Mesendoderm (in vitro differentiated cells): ENCODE data around the gene MTA1.

Experiments
- DNase-seq: peaks from one replicate; pipeline ENCODE4 v3.0.0; 2013
- H2AK5ac ChIP-seq: 2 replicates; pipeline ENCODE4 v1.6.1; 2013; ENCODE audit warnings: low read length, inconsistent platforms
- H2BK120ac ChIP-seq: 2 replicates; pipeline ENCODE4 v1.6.1; 2013; ENCODE audit warnings: low read depth, mild to moderate bottlenecking, low read length, moderate library complexity, mixed read lengths
- H2BK15ac ChIP-seq: replicated peaks from 2 replicates; pipeline ENCODE4 v1.6.1; 2013; ENCODE audit warnings: low read depth, mild to moderate bottlenecking, moderate library complexity
- H2BK5ac ChIP-seq: 2 replicates; pipeline ENCODE4 v1.6.1; 2013; ENCODE audit warnings: low read length, inconsistent platforms
- H3K18ac ChIP-seq: 2 replicates; pipeline ENCODE4 v1.6.1; 2013; ENCODE audit warnings: mild to moderate bottlenecking, low read length, mixed read lengths
- H3K23ac ChIP-seq: one replicate; pipeline ENCODE4 v1.6.1; 2013; ENCODE audit warnings: low read length
- H3K27ac ChIP-seq: 2 replicates; pipeline ENCODE4 v1.5.1; 2013; ENCODE audit warnings: low read depth, mild to moderate bottlenecking, inconsistent platforms, low read length, moderate library complexity
- H3K27me3 ChIP-seq: 2 replicates; pipeline ENCODE4 v1.6.1; 2013; ENCODE audit warnings: low read length, control low read depth, mild to moderate bottlenecking, inconsistent platforms; ENCODE audit not compliant: insufficient read depth, poor library complexity
- H3K36me3 ChIP-seq: 2 replicates; pipeline ENCODE4 v1.6.1; 2013; ENCODE audit warnings: low read length, inconsistent platforms; ENCODE audit not compliant: control insufficient read depth, insufficient read depth
- H3K4ac ChIP-seq: one replicate; pipeline ENCODE4 v1.6.1; 2013; ENCODE audit warnings: low read depth, mild to moderate bottlenecking, low read length, moderate library complexity
- H3K4me1 ChIP-seq: 2 replicates; pipeline ENCODE4 v1.6.1; 2013; ENCODE audit warnings: low read depth, low read length, inconsistent platforms; ENCODE audit not compliant: control insufficient read depth
- H3K4me2 ChIP-seq: 2 replicates; pipeline ENCODE4 v1.6.1; 2013; ENCODE audit warnings: low read length
- H3K4me3 ChIP-seq: 2 replicates; pipeline ENCODE4 v1.5.1; 2013; ENCODE audit warnings: mild to moderate bottlenecking, low read length
- H3K56ac ChIP-seq: one replicate; pipeline ENCODE4 v1.6.1; 2013; ENCODE audit warnings: low read length
- H3K79me1 ChIP-seq: 2 replicates; pipeline ENCODE4 v1.6.1; 2013; ENCODE audit warnings: low read length, inconsistent platforms
- H3K79me2 ChIP-seq: 2 replicates; pipeline ENCODE4 v1.6.1; 2013; ENCODE audit warnings: mild to moderate bottlenecking, low read length; ENCODE audit not compliant: control insufficient read depth, insufficient read depth
- H3K9ac ChIP-seq: 2 replicates; pipeline ENCODE4 v1.6.1; 2013; ENCODE audit warnings: low read length, inconsistent platforms
- H4K5ac ChIP-seq: one replicate; pipeline ENCODE4 v1.6.1; 2013; ENCODE audit warnings: low read length
- H4K8ac ChIP-seq: one replicate; pipeline ENCODE4 v1.6.1; 2013; ENCODE audit warnings: low read depth, mild to moderate bottlenecking, control low read depth, low read length, moderate library complexity
- WGBS: extraction: QIAGEN DNeasy Blood & Tissue Kit; methylation state at CpG from one replicate; pipeline ENCODE4 v1.1.7; 2013; ENCODE audit warnings: low lambda C conversion rate, missing lambda C conversion rate; ENCODE audit not compliant: insufficient coverage; ENCODE audit errors: extremely low coverage; 5-methylcytosine and 5-hydroxymethylcytosine counted together

The MTA1 gene

DNA sequence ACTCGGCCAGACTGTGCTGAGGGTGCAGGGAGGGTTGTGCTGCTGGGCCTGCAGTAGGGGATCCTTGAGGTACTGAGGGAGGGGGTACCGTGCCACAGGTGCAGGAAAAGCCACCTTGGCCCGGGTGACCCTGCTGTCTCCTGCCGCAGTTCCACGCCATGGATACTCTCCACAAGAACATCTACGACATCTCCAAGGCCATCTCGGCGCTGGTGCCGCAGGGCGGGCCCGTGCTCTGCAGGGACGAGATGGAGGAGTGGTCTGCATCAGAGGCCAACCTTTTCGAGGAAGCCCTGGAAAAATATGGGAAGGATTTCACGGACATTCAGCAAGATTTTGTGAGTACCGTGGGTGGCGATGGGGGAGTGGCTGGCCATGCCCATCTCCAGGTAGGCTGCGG is 41.0 kb downstream of the MTA1 start:
- no peaks in the 10 kb centered on the region for H3K4me1 ChIP-seq
- H2BK15ac ChIP-seq = no peak overlapping the region
- H3K4me3 ChIP-seq = no peak overlapping the region
- H3K4me2 ChIP-seq = no peak overlapping the region
- H3K36me3 ChIP-seq = peaks cover 16% of the 10 kb centered on the region
- no peak overlapping the region for H3K56ac ChIP-seq
- H3K27me3 ChIP-seq = no peaks in the 10 kb centered on the region
- no peak overlapping the region for H3K4ac ChIP-seq
- no peaks in the 10 kb centered on the region for H3K79me1 ChIP-seq
- no peak overlapping the region for H2BK5ac ChIP-seq
- H3K9ac ChIP-seq = no peak overlapping the region
- no peak overlapping the region for H4K8ac ChIP-seq
- no peaks in the 10 kb centered on the region for H3K79me2 ChIP-seq
- DNase-seq = no peak
- H3K18ac ChIP-seq = no peak overlapping the region
- H2AK5ac ChIP-seq = no peak overlapping the region
- no peak overlapping the region for H4K5ac ChIP-seq
- H3K27ac ChIP-seq = no peak overlapping the region
- no peak overlapping the region for H2BK120ac ChIP-seq
- WGBS = no CpG with 5 or more reads among the region's 17 CpGs
- H3K23ac ChIP-seq = no peak overlapping the region

DNA sequence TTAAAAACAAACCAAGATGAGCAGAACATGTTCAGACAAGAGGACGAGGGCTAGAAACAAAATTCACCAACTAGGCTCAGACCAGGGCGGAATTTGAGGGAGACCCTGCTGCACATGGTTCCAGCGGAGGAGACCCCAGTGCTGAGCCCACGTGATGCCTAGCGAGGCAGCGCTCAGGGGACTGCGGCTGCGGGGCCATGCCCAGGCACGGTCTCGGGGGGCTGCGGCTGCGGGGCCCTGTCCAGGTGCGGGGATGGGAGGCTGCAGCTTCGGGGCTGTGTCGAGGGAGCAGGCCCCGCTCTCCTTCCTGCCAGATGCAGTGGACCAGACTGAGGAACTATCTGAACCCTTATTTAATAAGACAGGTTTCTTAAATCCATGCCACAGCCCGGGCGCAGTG is 42.3 kb downstream of the MTA1 start:
- no peak overlapping the region for H4K8ac ChIP-seq
- H3K56ac ChIP-seq = no peak overlapping the region
- no peaks in the 10 kb centered on the region for H3K27me3 ChIP-seq
- H3K18ac ChIP-seq = no peak overlapping the region
- no peak overlapping the region for H2BK15ac ChIP-seq
- no peak overlapping the region for H3K23ac ChIP-seq
- no peak overlapping the region for H3K4me2 ChIP-seq
- no peak for DNase-seq
- H2BK5ac ChIP-seq = no peak overlapping the region
- peaks cover 14% of the 10 kb centered on the region for H3K36me3 ChIP-seq
- H2BK120ac ChIP-seq = no peak overlapping the region
- H3K27ac ChIP-seq = no peak overlapping the region
- H3K79me1 ChIP-seq = no peaks in the 10 kb centered on the region
- no peaks in the 10 kb centered on the region for H3K4me1 ChIP-seq
- no peak overlapping the region for H3K9ac ChIP-seq
- WGBS = no CpG with 5 or more reads among the region's 18 CpGs
- H4K5ac ChIP-seq = no peak overlapping the region
- H3K4me3 ChIP-seq = no peak overlapping the region
- H2AK5ac ChIP-seq = no peak overlapping the region
- H3K79me2 ChIP-seq = no peaks in the 10 kb centered on the region
- no peak overlapping the region for H3K4ac ChIP-seq

DNA sequence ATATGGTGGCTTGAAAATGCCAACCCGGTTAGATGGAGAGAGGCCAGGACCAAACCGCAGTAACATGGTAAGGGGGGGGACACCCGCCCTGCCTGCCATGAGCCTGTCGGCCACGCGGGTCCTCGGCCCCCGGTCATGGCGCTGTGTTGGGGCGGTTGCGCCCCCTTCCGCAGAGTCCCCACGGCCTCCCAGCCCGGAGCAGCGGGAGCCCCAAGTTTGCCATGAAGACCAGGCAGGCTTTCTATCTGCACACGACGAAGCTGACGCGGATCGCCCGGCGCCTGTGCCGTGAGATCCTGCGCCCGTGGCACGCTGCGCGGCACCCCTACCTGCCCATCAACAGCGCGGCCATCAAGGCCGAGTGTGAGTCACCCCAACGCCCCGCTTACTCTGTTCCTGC is 44.9 kb downstream of the MTA1 start:
- H3K18ac ChIP-seq = no peak overlapping the region
- H2BK120ac ChIP-seq = no peak overlapping the region
- no peak overlapping the region for H2BK15ac ChIP-seq
- peaks cover 14% of the 10 kb centered on the region for H3K36me3 ChIP-seq
- H3K4me1 ChIP-seq = no peaks in the 10 kb centered on the region
- no peak overlapping the region for H3K9ac ChIP-seq
- no peaks in the 10 kb centered on the region for H3K79me1 ChIP-seq
- H3K23ac ChIP-seq = no peak overlapping the region
- H3K4me3 ChIP-seq = no peak overlapping the region
- H2AK5ac ChIP-seq = no peak overlapping the region
- no peak overlapping the region for H4K8ac ChIP-seq
- H4K5ac ChIP-seq = no peak overlapping the region
- H3K56ac ChIP-seq = no peak overlapping the region
- no peak overlapping the region for H3K4ac ChIP-seq
- H3K4me2 ChIP-seq = no peak overlapping the region
- no peaks in the 10 kb centered on the region for H3K79me2 ChIP-seq
- H3K27me3 ChIP-seq = no peaks in the 10 kb centered on the region
- WGBS = no CpG with 5 or more reads among the region's 33 CpGs
- DNase-seq = no peak
- no peak overlapping the region for H3K27ac ChIP-seq
- H2BK5ac ChIP-seq = no peak overlapping the region

DNA sequence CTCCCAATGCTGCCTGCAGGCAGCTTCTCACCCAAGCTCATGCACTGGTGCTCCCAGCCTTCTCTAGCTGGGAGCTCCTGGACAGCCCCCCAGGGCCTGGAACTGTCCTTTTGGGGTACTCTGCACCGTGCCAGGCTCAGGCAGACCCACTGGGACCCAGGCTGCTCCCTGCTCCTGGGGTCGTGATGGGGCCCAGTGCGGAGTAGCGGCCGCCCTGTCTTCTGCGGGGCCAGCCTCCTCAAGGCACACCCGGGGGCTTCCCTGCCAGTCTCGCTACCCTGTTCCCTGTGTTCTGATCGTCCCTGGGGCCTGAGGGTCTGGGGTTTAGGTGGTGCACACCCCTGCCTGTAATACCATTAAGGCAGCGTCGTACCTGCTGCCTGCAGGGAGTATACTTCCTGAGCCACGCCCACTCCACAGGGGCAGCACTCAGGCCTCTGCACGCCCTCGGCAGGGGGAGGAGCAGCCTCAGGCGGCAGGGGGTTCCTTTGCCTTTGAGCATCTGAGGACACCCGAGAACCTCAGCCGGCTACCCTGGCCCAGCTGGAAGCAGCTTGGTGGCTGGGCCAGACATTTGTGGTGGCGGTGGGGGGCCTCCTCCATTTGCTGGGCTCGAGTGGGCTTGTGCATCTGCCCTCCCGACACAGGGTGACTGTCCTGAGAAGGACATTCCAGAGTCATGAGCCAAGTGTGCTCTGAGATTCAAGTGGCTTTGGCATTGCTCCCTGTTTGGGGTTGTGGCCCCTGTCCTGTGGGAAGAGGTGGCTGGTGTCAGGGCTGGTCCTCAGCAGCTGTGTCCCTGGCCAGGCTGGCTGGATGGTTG is 45.8 kb downstream of the MTA1 start:
- no peak overlapping the region for H3K9ac ChIP-seq
- H2AK5ac ChIP-seq = no peak overlapping the region
- no peak overlapping the region for H3K18ac ChIP-seq
- DNase-seq = peak; percentile 79
- no peak overlapping the region for H2BK120ac ChIP-seq
- H3K4me3 ChIP-seq = no peak overlapping the region
- no peak overlapping the region for H3K4ac ChIP-seq
- H3K27me3 ChIP-seq = no peaks in the 10 kb centered on the region
- no peaks in the 10 kb centered on the region for H3K79me2 ChIP-seq
- no peak overlapping the region for H2BK15ac ChIP-seq
- WGBS = no CpG with 5 or more reads among the region's 20 CpGs
- H3K4me1 ChIP-seq = no peaks in the 10 kb centered on the region
- H3K4me2 ChIP-seq = no peak overlapping the region
- no peak overlapping the region for H4K8ac ChIP-seq
- H3K79me1 ChIP-seq = no peaks in the 10 kb centered on the region
- H3K23ac ChIP-seq = no peak overlapping the region
- peak overlapping the region; percentile 3 for H3K27ac ChIP-seq
- H2BK5ac ChIP-seq = no peak overlapping the region
- no peak overlapping the region for H4K5ac ChIP-seq
- peaks cover 13% of the 10 kb centered on the region for H3K36me3 ChIP-seq
- H3K56ac ChIP-seq = no peak overlapping the region

DNA sequence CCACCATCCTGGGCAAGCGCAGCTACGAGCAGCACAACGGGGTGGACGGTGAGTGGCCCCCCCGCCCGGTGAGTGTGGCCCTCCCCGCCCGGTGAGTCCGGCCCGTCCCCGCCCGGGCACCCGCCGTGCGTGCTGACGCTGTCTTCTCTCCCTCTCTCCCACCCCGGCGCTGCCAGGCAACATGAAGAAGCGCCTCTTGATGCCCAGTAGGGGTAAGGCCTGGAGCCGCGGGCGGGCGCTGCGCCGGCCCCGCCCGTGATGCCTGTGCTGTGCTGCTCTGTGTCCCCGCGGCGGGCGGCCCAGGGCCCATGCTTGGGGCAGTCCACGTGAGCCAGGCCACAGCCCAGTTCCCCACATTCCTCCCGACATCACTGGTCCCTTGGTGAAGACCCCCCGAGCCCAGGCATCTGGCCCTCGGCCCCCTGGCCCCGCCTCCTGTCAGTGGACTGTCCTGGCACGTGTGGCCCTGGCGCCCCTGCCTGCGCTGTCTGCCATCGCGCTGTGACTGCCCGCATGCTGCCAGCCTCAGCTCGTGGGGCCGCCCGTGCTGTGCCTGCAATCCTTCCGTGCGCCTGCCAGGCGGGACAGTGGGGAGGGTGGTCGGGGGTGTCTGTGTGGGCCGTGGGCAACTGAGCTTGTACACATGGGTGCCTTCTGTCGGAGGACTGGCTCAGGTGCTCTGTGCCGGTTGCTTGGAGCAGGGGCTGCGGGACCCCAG is 47.1 kb downstream of the MTA1 start:
- H3K27me3 ChIP-seq = no peaks in the 10 kb centered on the region
- no peak overlapping the region for H3K4ac ChIP-seq
- no peak overlapping the region for H3K23ac ChIP-seq
- no peak overlapping the region for H2BK5ac ChIP-seq
- WGBS = no CpG with 5 or more reads among the region's 53 CpGs
- H3K4me2 ChIP-seq = no peak overlapping the region
- no peaks in the 10 kb centered on the region for H3K79me1 ChIP-seq
- H2AK5ac ChIP-seq = no peak overlapping the region
- H4K5ac ChIP-seq = no peak overlapping the region
- H3K9ac ChIP-seq = no peak overlapping the region
- H4K8ac ChIP-seq = no peak overlapping the region
- H2BK120ac ChIP-seq = no peak overlapping the region
- no peak overlapping the region for H3K4me3 ChIP-seq
- H3K79me2 ChIP-seq = no peaks in the 10 kb centered on the region
- no peak overlapping the region for H2BK15ac ChIP-seq
- H3K36me3 ChIP-seq = peaks cover 6% of the 10 kb centered on the region
- H3K27ac ChIP-seq = no peak overlapping the region
- H3K18ac ChIP-seq = no peak overlapping the region
- no peaks in the 10 kb centered on the region for H3K4me1 ChIP-seq
- DNase-seq = no peak
- no peak overlapping the region for H3K56ac ChIP-seq
